GM23338 (cell line): ENCODE measurements around the gene SSH2. TPM values are rescaled to one million over a fixed set of nuclear protein-coding genes. Genes with fewer than 3 reads are reported as not detected.

Source experiments
- ATAC-seq: fragments of 200-7000 bp; cut with Tn5 transposase; 3 replicates; pipeline ENCODE4 v1.9.1; 2020
- DNase-seq: peaks from one replicate; pipeline ENCODE4 v3.0.0-alpha.2; 2015; ENCODE audit warnings: low spot score
- H2AFZ ChIP-seq: fragments of 200-600 bp; sonication (generic); 2 replicates; pipeline ENCODE4 v1.8.0; 2016; ENCODE audit warnings: antibody characterized with exemption, mild to moderate bottlenecking, moderate library complexity
- H3F3A ChIP-seq: fragments of 200-600 bp; sonication (generic); replicated peaks from 2 replicates; pipeline ENCODE4 v1.8.0; 2017; ENCODE audit warnings: antibody characterized with exemption, mixed run types, low read depth
- H3K27ac ChIP-seq: fragments of 200-600 bp; sonication (generic); 2 replicates; pipeline ENCODE4 v1.6.1; 2016; ENCODE audit warnings: low read depth
- H3K27me3 ChIP-seq: fragments of 200-600 bp; sonication (generic); 2 replicates; pipeline ENCODE4 v1.8.0; 2016; ENCODE audit warnings: mild to moderate bottlenecking, mixed run types, moderate library complexity; ENCODE audit not compliant: insufficient read depth
- H3K36me3 ChIP-seq: fragments of 200-600 bp; sonication (generic); 2 replicates; pipeline ENCODE4 v1.8.0; 2016; ENCODE audit warnings: mild to moderate bottlenecking; ENCODE audit not compliant: insufficient read depth
- H3K4me1 ChIP-seq: fragments of 200-600 bp; sonication (generic); 2 replicates; pipeline ENCODE4 v1.8.0; 2016; ENCODE audit warnings: mild to moderate bottlenecking, moderate library complexity; ENCODE audit not compliant: insufficient read depth
- H3K4me2 ChIP-seq: fragments of 200-600 bp; sonication (generic); 2 replicates; pipeline ENCODE4 v1.7.1; 2017; ENCODE audit warnings: mixed run types
- H3K4me3 ChIP-seq: fragments of 200-600 bp; sonication (generic); 2 replicates; pipeline ENCODE4 v1.6.1; 2016; ENCODE audit warnings: mixed run types
- H3K79me2 ChIP-seq: fragments of 200-600 bp; sonication (generic); replicated peaks from 2 replicates; pipeline ENCODE4 v1.8.0; 2017; ENCODE audit warnings: mild to moderate bottlenecking; ENCODE audit not compliant: insufficient read depth
- H3K9me2 ChIP-seq: fragments of 200-600 bp; sonication (generic); 2 replicates; pipeline ENCODE4 v1.8.0; 2017; ENCODE audit not compliant: insufficient read depth
- H4K20me1 ChIP-seq: fragments of 200-600 bp; sonication (generic); replicated peaks from 2 replicates; pipeline ENCODE4 v1.8.0; 2017; ENCODE audit warnings: mild to moderate bottlenecking; ENCODE audit not compliant: insufficient read depth
- H3K27ac Mint-ChIP-seq: 2 replicates; pipeline ENCODE4 v1.8.0; 2020; ENCODE audit warnings: inconsistent platforms, mild to moderate bottlenecking, moderate library complexity, mixed read lengths
- H3K27me3 Mint-ChIP-seq: 3 replicates; pipeline ENCODE4 v1.8.0; 2022; ENCODE audit warnings: low read depth, mild to moderate bottlenecking, moderate library complexity, mixed read lengths, inconsistent platforms; ENCODE audit not compliant: insufficient read depth, poor library complexity
- H3K36me3 Mint-ChIP-seq: 3 replicates; pipeline ENCODE4 v1.8.0; 2021; ENCODE audit warnings: low read depth, mild to moderate bottlenecking, inconsistent platforms, moderate library complexity, mixed read lengths
- H3K4me1 Mint-ChIP-seq: 3 replicates; pipeline ENCODE4 v1.8.0; 2020; ENCODE audit warnings: mild to moderate bottlenecking, inconsistent platforms, mixed read lengths
- H3K4me3 Mint-ChIP-seq: 3 replicates; pipeline ENCODE4 v1.8.0; 2021; ENCODE audit warnings: moderate library complexity, mild to moderate bottlenecking, inconsistent platforms, mixed read lengths
- H3K9me3 Mint-ChIP-seq: 3 replicates; pipeline ENCODE4 v1.8.0; 2020; ENCODE audit warnings: moderate library complexity, mild to moderate bottlenecking, inconsistent platforms, mixed read lengths
- CREB1 ChIP-seq: fragments of 250-450 bp; sonication (Bioruptor Pico); IDR thresholded peaks from 2 replicates; pipeline ENCODE4 v1.5.0; 2020; ENCODE audit warnings: low read depth, mild to moderate bottlenecking, moderate library complexity
- ETS1 ChIP-seq: IDR thresholded peaks from 2 replicates; pipeline ENCODE4 v1.6.1; 2016; ENCODE audit warnings: antibody characterized with exemption
- EZH2 ChIP-seq: fragments of 200-600 bp; sonication (generic); IDR thresholded peaks from one replicate; pipeline ENCODE4 v1.8.0; 2017; ENCODE audit warnings: antibody characterized with exemption, mild to moderate bottlenecking, low read depth; ENCODE audit not compliant: unreplicated experiment
- EZH2phosphoT487 ChIP-seq: fragments of 200-600 bp; sonication (generic); IDR thresholded peaks from one replicate; pipeline ENCODE4 v1.8.1; 2018; ENCODE audit warnings: antibody characterized with exemption; ENCODE audit not compliant: unreplicated experiment
- JUNB ChIP-seq: IDR thresholded peaks from one replicate; pipeline ENCODE4 v1.6.1; 2016; ENCODE audit warnings: antibody characterized with exemption; ENCODE audit not compliant: unreplicated experiment
- NANOG ChIP-seq: IDR thresholded peaks from 2 replicates; pipeline ENCODE4 v1.6.1; 2016; ENCODE audit warnings: antibody characterized with exemption, borderline replicate concordance
- POLR2AphosphoS5 ChIP-seq: IDR thresholded peaks from 2 replicates; pipeline ENCODE4 v1.6.1; 2016; ENCODE audit warnings: antibody characterized with exemption, low read depth
- STAT1 ChIP-seq: IDR thresholded peaks from one replicate; pipeline ENCODE4 v1.6.1; 2016; ENCODE audit warnings: antibody characterized with exemption; ENCODE audit not compliant: unreplicated experiment
- ZNF114 ChIP-seq: fragments of 250-450 bp; sonication (Bioruptor Pico); IDR thresholded peaks from 2 replicates; pipeline ENCODE4 v1.5.0; 2020; ENCODE audit warnings: mild to moderate bottlenecking, moderate library complexity
- ZNF331 ChIP-seq: fragments of 250-450 bp; sonication (Bioruptor Pico); IDR thresholded peaks from 2 replicates; pipeline ENCODE4 v1.5.0; 2020; ENCODE audit warnings: low read depth, mild to moderate bottlenecking, moderate library complexity
- polyA plus RNA-seq: library from polyadenylated mRNA; unstranded; fragments of >200 nt; fragmentation: Nextera tagmentation; extraction: Ambion mirVana; gene quantifications from 2 replicates; pipeline ENCODE4 v1.2.1, GENCODE V29; 2016
- total RNA-seq: library from RNA; depleted of rRNA; stranded (reverse); fragments of >200 nt; shearing (Covaris generic); gene quantifications from 2 replicates; pipeline ENCODE4 v1.2.3, GENCODE V29; 2014
- TF ChIP-seq, protein P1 (sequence below): fragments of 250-450 bp; sonication (Bioruptor Pico); IDR thresholded peaks from 2 replicates; pipeline ENCODE4 v1.5.0; 2020; ENCODE audit warnings: mild to moderate bottlenecking, moderate library complexity
- TF ChIP-seq, protein P2 (sequence below): IDR thresholded peaks from one replicate; pipeline ENCODE4 v1.6.1; 2018; ENCODE audit warnings: antibody characterized with exemption; ENCODE audit not compliant: unreplicated experiment
- TF ChIP-seq, protein P3 (sequence below), 2 experiments: fragments of 200-600 bp in 1 of 2; sonication (generic) in 1 of 2; conservative IDR thresholded peaks; 2 replicates each; pipeline versions ENCODE4 v1.5.1 to v1.6.1; 2016 to 2017; ENCODE audit warnings: antibody characterized with exemption in 2 of 2, low read depth in 2 of 2, mild to moderate bottlenecking in 2 of 2, moderate library complexity in 1 of 2

SSH2 gene
- total and polyA plus RNA-seq, 2 experiments from 2014 or later: 9.9 to 12.1 TPM

DNA sequence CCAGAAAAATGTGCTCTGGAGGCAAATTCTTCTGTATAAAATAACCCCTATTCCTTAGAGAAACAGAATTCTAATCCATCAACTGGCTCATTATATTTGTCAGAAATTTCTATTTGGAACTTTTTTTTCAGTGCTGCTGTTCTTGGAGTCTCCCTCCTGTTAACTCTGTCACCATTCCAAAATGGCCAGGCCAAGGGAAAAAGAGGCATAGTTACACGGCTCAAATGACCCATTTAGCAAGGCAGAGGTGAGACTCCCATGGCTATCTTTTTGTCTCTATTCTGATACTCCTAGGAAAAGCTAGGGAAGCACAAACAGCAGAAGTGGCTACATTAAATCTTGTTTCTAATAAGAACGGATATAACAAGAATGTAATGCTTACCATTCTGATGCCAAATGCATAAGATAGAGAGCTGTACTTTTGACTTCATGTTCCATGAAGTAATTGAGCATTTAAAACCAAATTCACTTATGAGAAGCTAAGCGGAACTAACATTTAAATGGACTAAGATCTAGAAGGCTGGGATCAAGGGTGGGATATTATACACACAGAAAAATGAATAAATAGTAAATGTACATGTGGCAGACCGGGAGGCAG lies 242.9 kb downstream of the SSH2 start:
- Histone ChIP-seq H3K27me3 (no peaks in the 10 kb centered on the region), H3K36me3 (no peaks in the 10 kb centered on the region), H3F3A (no peaks in the 10 kb centered on the region), H4K20me1 (no peaks in the 10 kb centered on the region), H3K4me2 (no peak overlapping the region), H3K27ac (no peak overlapping the region), H3K79me2 (no peaks in the 10 kb centered on the region), H2AFZ (no peak overlapping the region), H3K4me3 (no peak overlapping the region), H3K4me1 (peaks cover 4% of the 10 kb centered on the region; the same call in 1 of the 2 replicates), H3K9me2 (no peaks in the 10 kb centered on the region)
- Mint-ChIP-seq H3K27ac (no peak overlapping the region), H3K9me3 (no peaks in the 10 kb centered on the region), H3K27me3 (peaks cover 2% of the 10 kb centered on the region), H3K4me3 (no peak overlapping the region), H3K36me3 (no peaks in the 10 kb centered on the region), H3K4me1 (peaks cover 6% of the 10 kb centered on the region; the same call in 2 of the 3 replicates)
- TF ChIP-seq EZH2phosphoT487 (no peak), NANOG (no peak), POLR2AphosphoS5 (no peak), JUNB (no peak), STAT1 (no peak), EZH2 (no peak), ETS1 (no peak), ZNF331 (CRISPR knock-in tag) (no peak), ZNF114 (no peak), CREB1 (CRISPR knock-in tag) (no peak)
- TF ChIP-seq, protein P1, sequence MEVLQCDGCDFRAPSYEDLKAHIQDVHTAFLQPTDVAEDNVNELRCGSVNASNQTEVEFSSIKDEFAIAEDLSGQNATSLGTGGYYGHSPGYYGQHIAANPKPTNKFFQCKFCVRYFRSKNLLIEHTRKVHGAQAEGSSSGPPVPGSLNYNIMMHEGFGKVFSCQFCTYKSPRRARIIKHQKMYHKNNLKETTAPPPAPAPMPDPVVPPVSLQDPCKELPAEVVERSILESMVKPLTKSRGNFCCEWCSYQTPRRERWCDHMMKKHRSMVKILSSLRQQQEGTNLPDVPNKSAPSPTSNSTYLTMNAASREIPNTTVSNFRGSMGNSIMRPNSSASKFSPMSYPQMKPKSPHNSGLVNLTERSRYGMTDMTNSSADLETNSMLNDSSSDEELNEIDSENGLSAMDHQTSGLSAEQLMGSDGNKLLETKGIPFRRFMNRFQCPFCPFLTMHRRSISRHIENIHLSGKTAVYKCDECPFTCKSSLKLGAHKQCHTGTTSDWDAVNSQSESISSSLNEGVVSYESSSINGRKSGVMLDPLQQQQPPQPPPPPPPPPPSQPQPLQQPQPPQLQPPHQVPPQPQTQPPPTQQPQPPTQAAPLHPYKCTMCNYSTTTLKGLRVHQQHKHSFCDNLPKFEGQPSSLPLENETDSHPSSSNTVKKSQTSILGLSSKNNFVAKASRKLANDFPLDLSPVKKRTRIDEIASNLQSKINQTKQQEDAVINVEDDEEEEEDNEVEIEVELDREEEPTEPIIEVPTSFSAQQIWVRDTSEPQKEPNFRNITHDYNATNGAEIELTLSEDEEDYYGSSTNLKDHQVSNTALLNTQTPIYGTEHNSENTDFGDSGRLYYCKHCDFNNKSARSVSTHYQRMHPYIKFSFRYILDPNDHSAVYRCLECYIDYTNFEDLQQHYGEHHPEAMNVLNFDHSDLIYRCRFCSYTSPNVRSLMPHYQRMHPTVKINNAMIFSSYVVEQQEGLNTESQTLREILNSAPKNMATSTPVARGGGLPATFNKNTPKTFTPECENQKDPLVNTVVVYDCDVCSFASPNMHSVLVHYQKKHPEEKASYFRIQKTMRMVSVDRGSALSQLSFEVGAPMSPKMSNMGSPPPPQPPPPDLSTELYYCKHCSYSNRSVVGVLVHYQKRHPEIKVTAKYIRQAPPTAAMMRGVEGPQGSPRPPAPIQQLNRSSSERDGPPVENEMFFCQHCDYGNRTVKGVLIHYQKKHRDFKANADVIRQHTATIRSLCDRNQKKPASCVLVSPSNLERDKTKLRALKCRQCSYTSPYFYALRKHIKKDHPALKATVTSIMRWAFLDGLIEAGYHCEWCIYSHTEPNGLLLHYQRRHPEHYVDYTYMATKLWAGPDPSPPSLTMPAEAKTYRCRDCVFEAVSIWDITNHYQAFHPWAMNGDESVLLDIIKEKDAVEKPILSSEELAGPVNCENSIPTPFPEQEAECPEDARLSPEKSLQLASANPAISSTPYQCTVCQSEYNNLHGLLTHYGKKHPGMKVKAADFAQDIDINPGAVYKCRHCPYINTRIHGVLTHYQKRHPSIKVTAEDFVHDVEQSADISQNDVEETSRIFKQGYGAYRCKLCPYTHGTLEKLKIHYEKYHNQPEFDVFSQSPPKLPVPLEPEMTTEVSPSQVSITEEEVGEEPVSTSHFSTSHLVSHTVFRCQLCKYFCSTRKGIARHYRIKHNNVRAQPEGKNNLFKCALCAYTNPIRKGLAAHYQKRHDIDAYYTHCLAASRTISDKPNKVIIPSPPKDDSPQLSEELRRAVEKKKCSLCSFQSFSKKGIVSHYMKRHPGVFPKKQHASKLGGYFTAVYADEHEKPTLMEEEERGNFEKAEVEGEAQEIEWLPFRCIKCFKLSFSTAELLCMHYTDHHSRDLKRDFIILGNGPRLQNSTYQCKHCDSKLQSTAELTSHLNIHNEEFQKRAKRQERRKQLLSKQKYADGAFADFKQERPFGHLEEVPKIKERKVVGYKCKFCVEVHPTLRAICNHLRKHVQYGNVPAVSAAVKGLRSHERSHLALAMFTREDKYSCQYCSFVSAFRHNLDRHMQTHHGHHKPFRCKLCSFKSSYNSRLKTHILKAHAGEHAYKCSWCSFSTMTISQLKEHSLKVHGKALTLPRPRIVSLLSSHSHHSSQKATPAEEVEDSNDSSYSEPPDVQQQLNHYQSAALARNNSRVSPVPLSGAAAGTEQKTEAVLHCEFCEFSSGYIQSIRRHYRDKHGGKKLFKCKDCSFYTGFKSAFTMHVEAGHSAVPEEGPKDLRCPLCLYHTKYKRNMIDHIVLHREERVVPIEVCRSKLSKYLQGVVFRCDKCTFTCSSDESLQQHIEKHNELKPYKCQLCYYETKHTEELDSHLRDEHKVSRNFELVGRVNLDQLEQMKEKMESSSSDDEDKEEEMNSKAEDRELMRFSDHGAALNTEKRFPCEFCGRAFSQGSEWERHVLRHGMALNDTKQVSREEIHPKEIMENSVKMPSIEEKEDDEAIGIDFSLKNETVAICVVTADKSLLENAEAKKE (CRISPR knock-in tag): no peak
- TF ChIP-seq, protein P2, sequence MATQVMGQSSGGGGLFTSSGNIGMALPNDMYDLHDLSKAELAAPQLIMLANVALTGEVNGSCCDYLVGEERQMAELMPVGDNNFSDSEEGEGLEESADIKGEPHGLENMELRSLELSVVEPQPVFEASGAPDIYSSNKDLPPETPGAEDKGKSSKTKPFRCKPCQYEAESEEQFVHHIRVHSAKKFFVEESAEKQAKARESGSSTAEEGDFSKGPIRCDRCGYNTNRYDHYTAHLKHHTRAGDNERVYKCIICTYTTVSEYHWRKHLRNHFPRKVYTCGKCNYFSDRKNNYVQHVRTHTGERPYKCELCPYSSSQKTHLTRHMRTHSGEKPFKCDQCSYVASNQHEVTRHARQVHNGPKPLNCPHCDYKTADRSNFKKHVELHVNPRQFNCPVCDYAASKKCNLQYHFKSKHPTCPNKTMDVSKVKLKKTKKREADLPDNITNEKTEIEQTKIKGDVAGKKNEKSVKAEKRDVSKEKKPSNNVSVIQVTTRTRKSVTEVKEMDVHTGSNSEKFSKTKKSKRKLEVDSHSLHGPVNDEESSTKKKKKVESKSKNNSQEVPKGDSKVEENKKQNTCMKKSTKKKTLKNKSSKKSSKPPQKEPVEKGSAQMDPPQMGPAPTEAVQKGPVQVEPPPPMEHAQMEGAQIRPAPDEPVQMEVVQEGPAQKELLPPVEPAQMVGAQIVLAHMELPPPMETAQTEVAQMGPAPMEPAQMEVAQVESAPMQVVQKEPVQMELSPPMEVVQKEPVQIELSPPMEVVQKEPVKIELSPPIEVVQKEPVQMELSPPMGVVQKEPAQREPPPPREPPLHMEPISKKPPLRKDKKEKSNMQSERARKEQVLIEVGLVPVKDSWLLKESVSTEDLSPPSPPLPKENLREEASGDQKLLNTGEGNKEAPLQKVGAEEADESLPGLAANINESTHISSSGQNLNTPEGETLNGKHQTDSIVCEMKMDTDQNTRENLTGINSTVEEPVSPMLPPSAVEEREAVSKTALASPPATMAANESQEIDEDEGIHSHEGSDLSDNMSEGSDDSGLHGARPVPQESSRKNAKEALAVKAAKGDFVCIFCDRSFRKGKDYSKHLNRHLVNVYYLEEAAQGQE: no peak
- TF ChIP-seq, protein P3, sequence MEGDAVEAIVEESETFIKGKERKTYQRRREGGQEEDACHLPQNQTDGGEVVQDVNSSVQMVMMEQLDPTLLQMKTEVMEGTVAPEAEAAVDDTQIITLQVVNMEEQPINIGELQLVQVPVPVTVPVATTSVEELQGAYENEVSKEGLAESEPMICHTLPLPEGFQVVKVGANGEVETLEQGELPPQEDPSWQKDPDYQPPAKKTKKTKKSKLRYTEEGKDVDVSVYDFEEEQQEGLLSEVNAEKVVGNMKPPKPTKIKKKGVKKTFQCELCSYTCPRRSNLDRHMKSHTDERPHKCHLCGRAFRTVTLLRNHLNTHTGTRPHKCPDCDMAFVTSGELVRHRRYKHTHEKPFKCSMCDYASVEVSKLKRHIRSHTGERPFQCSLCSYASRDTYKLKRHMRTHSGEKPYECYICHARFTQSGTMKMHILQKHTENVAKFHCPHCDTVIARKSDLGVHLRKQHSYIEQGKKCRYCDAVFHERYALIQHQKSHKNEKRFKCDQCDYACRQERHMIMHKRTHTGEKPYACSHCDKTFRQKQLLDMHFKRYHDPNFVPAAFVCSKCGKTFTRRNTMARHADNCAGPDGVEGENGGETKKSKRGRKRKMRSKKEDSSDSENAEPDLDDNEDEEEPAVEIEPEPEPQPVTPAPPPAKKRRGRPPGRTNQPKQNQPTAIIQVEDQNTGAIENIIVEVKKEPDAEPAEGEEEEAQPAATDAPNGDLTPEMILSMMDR (conservative IDR thresholded peaks at IDR 0.05; ENCODE audit: low read depth in 2 of 2): no peak
- ATAC-seq: no peak
- DNase-seq: no peak
